AG09319 (cell line): ENCODE results near the gene VGF.
A peak's percentile ranks its signal among the peaks of the same experiment; 100 is the strongest.

Experiments
- DNase-seq: peaks from one replicate; pipeline ENCODE4 v3.0.0-alpha.2; 2010; ENCODE audit warnings: low read depth; ENCODE audit errors: extremely low read depth
- TF ChIP-seq, protein P1 (sequence below): IDR thresholded peaks from 2 replicates; pipeline ENCODE4 v1.5.1; 2011; ENCODE audit warnings: low read depth, mild to moderate bottlenecking, inconsistent platforms, low read length, moderate library complexity

VGF gene

DNA sequence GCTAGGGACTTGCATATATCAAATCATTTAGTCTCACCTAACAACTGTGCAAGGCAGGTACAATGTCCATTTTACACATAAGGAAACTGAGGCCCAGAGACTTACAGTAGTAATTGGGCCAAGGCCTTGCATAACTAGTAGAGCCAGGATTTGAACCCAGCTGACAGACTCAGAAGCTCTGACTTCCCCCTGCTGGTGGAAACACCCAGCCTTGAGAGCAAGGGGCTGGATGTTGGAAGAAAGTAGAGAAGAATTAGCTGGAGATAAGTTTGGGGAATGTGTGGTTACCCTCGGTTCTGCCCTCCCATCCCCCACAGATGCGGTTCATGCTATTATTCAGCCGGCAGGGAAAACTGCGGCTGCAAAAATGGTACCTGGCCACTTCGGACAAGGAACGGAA lies 9.1 kb downstream of the VGF start:
- no peak for DNase-seq
- TF ChIP-seq, protein P1, sequence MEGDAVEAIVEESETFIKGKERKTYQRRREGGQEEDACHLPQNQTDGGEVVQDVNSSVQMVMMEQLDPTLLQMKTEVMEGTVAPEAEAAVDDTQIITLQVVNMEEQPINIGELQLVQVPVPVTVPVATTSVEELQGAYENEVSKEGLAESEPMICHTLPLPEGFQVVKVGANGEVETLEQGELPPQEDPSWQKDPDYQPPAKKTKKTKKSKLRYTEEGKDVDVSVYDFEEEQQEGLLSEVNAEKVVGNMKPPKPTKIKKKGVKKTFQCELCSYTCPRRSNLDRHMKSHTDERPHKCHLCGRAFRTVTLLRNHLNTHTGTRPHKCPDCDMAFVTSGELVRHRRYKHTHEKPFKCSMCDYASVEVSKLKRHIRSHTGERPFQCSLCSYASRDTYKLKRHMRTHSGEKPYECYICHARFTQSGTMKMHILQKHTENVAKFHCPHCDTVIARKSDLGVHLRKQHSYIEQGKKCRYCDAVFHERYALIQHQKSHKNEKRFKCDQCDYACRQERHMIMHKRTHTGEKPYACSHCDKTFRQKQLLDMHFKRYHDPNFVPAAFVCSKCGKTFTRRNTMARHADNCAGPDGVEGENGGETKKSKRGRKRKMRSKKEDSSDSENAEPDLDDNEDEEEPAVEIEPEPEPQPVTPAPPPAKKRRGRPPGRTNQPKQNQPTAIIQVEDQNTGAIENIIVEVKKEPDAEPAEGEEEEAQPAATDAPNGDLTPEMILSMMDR, result no peak; the same call in 1 of the 2 replicates

DNA sequence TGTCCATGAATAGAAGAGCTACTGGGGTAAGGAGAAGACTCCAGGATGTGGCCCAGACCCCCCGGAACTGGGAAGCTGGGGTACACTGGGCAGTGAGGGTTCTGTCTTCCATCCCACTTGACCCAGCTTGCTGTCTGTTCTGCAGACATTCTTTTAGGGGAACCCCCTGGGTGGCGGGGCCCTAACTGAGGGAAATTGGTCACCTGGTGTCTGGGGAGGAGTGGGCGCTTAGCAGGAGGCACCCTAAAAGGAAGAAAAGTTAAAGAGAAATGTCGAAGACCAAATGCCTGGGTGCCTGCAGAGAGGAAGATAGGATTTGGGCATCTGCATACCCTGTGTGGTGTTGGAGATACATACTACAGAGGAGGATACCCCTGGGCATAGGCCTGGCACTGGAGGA lies 10.1 kb downstream of the VGF start:
- DNase-seq, result no peak
- TF ChIP-seq, protein P1, result no peak

DNA sequence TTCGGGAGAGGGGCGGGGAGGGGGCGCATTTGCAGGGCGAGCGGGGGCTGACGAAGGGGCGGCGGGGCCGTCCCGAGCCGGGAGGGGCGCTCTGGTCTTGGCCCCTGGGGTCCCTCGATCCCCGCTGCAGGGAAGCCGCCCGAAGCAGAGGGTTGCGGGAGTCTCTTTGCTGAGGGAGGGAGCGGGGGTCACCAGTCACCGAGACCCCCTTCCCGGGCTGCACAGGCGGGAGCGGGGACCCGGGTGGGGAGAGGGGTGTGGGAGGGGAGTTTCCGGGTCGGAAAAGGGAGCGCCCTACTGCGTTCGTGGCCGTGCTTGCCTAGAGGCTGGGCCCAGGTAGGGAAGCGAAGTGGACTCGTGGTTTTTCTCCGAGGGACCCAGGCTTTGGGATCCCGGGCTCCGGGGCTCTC lies 10.7 kb downstream of the VGF start:
- no peak for DNase-seq
- TF ChIP-seq, protein P1, result no peak

DNA sequence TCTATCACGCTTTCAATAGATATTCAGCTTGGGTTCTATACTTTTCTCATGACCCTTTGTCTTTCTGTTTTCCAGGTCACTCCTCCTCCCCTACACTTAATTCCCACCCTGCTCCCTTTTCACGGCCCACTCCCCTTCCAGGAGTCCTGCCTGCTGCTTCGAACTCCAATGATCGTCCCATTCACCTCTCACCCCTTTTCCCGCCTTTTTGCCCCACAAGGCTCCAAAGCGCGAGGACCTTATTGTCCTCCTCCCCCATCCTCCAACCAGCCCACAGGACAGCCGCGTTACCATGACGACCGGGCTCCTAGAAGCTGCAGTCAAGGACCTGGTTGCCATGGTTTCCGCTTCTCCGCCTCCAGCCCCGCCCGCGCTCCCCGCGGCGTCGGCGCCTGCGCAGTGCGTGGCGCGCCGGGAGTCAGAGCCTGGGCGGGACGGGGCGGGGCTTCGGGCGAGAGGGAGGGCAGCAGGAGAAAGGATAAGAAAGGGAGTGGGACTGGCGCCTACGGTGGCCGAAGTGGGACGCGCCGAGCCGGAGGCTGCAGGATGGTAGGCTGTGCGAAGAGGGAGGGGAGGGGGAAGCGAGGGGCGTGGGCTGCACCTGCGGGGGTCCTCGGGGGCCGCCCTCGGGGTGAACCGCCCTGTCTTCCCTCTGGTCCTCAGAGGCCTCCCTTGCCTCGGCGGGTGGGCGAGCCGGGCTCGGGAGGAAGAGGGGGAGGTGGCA lies 11.2 kb downstream of the VGF start, which contains the start of gene AP1S1:
TSS of gene AP1S1 (plus strand) at position 508 of the 724 bp plus-strand sequence. CDS start at position 547, 39 bp downstream.
- TF ChIP-seq, protein P1, result no peak
- DNase-seq, result peak; percentile 81

DNA sequence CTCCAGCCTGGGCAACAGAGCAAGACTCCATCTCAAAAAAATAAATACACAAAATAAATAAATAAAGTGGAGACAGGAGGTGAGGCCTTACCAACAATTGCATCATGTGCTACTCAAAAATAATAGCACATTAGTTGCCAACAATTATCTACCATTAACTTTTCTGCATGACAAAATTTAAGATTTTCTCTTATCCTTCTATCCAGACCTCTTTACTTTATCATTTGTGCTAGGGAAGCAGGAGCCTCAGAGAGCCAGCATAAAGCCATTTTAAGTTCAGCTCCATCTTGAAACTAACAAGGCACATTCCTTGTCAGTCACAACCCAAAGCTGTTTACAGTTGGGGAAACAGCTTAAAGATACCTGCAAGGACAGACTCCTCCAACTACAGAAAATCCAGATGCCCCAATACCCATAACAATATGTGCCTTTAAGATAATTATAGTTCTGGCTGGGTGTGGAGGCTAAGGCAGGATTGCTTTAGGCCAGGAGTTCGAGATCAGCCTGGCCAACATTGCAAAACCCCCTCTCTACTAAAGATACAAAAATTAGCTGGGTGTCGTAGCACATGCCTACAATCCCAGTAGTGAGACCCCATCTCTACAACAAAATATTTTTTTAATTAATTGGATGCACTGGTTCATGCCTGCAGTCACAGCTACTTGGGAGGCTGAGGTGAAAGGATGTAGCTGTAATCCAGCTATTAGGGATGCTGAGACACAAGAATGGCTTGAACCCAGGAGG lies 13.3 kb downstream of the VGF start:
- TF ChIP-seq, protein P1, result no peak

DNA sequence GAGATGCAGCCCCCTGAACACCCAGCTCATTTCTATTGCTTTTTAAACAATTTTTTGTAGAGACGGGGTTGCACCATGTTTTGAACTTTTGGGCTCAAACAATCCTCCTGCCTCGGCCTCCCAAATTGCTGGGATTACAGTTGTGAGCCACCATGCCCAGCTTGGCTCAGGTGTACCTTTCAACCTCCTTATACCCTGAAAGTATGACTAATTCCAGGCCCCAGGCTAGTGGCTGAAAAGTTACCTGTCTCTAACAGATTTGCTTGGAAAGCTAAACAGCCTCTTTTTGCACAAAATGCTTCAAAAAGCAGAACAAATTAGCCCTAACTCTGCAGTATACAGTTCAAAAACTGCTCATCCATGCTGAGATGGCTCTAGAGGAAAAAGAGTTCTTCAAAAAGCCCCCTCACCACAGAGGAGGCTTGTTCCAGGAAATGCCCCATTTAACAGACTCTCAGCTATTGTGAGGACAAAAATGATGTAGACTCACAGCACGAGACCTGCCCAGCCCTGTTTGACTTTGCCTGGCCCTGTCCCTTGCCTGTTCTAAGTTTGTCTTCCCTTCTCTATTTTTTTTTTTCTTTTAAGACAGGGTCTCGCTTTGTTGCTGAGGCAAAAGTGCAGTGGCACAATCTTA lies 24.5 kb downstream of the VGF start:
- DNase-seq, result no peak
- TF ChIP-seq, protein P1, result no peak

More for the DNA sequence above, 13.3 kb downstream of the VGF start:
- DNase-seq, result no peak

DNA sequence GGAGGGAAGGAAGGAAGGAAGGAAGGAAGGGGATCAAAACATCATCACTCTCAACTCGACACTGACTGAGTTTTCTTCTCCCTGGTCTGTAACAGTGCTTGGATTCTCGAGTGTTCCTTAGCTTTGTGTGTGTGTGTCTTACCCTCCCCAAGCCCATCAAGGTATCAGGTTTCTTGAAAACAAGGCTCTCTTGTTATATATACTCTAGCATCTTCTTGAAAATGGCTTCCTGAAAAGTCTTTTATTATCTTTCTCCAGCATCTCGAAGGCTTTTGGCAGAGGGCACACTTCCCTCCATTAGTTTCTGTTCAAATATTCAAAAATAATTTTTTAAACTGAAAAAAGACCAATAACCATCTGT lies 25.1 kb downstream of the VGF start:
- TF ChIP-seq, protein P1, result no peak
- DNase-seq, result no peak
